ENCODE data around the gene ANKS3.

Gene ANKS3

DNA sequence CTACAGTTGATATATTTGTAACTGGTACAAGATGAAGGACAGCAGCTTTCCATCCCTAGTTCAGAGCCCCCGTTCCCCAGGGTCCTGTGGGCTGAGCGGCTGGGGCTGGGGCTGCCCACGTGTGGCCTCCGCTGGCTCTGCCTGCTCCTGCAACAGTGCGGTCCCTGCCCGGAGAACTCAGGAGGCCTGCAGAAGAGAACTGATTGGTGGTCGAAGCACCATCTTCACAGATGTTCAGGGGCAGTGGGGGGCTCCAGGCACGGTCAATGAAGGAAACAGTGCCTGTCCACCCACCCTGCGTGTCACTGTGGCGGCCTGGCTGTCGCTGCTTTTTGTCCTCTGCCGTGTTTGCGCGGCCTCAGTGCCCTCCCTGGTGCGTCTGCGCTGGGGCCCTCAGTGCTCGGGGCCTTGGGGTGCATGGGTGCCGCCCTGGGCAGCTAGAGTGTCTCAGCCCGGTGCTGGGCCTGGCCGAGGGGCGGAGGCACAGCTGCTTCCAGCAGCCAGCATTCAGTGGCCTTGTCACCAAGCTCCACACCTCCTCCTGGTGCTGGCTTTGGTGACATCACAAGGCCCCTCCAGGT lies 44.9 kb downstream of the ANKS3 start:
- peak overlapping the region in 10 of 11 experiments; percentile 29 to 81 (median 68); a peak in 18 of 22 replicates for H3K9ac ChIP-seq
- peak overlapping the region in 6 of 10 experiments; percentile 17 to 52 (median 46); a peak in 9 of 20 replicates for H3K4me3 ChIP-seq
- no peaks in the 10 kb centered on the region for H3K9me3 ChIP-seq (replicated peaks in 1 of 11)
- peaks cover 0 to 89% (median 47%) of the 10 kb centered on the region in 11 experiments; a peak in 17 of 22 replicates for H4K20me1 ChIP-seq
- H3K4me2 ChIP-seq = peak overlapping the region; percentile 82 to 100 (median 97)
- H3K27ac ChIP-seq = peak overlapping the region in 9 of 11 experiments; percentile 4 to 91 (median 79); a peak in 17 of 22 replicates
- no peak for TF ChIP-seq Cebpa-rat (IDR thresholded peaks at IDR 0.05)
- peaks cover 57 to 88% (median 83%) of the 10 kb centered on the region in 10 experiments for H3K4me1 ChIP-seq
- no peaks in the 10 kb centered on the region for H3K27me3 ChIP-seq
- peaks cover 32 to 62% (median 46%) of the 10 kb centered on the region in 11 experiments for H3K36me3 ChIP-seq

DNA sequence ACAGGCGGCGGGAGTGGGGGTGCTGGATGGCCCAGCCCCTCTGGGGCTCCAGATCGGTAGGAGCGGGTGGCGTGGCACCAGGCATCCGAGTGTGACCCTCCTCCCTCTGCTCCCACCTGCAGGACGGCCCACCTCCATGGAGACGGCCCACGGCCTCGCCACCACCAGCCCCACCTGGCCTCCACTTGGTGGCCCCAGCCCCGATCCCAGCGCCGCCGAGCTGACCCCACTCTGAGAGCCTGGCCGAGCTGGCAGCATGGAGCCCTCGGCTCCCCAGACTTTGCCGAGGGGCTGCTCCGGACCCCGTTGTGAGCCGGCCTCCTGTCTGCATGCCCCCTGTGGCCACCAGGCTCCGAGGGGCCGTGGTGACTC lies 45.4 kb downstream of the ANKS3 start:
- Histone ChIP-seq H3K4me2 (peak overlapping the region; percentile 82 to 100 (median 97)), H3K27ac (peak overlapping the region in 9 of 11 experiments; percentile 4 to 91 (median 79); a peak in 17 of 22 replicates), H4K20me1 (peaks cover 0 to 92% (median 49%) of the 10 kb centered on the region in 11 experiments; a peak in 17 of 22 replicates), H3K4me1 (peaks cover 57 to 92% (median 84%) of the 10 kb centered on the region in 10 experiments), H3K4me3 (peak overlapping the region in 5 of 10 experiments; percentile 17 to 52 (median 42); a peak in 8 of 20 replicates), H3K36me3 (peaks cover 36 to 67% (median 52%) of the 10 kb centered on the region in 11 experiments), H3K27me3 (no peaks in the 10 kb centered on the region), H3K9ac (peak overlapping the region; percentile 15 to 81 (median 65); a peak in 19 of 22 replicates), H3K9me3 (replicated peaks in 1 of 11) (no peaks in the 10 kb centered on the region)
- no peak for TF ChIP-seq Cebpa-rat (IDR thresholded peaks at IDR 0.05)

DNA sequence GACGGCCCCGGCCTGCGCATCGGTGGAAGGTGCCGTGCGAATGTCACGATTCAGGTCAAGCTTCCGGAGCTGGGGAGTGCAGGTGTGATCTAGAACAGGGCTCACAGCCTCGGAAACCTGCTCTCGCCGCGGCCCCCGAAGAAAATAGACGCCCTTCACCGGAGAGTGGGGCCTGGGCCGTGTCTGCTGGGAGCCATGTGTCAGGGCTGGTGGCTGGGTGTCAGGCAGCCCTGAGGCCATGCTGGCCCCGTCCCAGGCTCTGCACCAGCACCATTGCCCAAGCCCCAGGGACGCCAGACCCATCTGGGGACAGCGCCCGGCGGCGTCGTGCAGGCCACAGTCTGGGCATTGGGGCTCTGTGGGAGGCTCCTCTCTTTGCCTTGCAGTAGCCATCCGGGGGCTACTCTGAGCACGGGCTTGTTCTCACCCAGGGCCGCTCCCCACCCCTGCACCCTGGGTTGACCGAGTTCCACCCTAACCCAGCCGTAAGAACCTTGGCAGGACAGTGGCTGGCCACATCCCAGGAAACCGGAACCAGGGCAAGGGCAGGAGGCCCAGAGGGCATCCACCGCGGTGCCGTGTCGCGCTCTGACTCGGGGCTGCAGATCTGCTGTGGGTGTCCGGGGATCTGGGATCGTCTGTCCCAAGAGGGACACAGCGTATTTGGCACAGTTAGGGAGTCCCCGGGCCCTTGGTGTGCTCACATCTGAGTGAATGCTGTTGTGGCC lies 46.0 kb downstream of the ANKS3 start:
- Histone ChIP-seq H3K4me1 (peaks cover 56 to 95% (median 83%) of the 10 kb centered on the region in 10 experiments), H3K4me2 (peak overlapping the region; percentile 82 to 100 (median 97)), H3K27me3 (no peaks in the 10 kb centered on the region), H3K36me3 (peaks cover 41 to 73% (median 57%) of the 10 kb centered on the region in 11 experiments), H3K27ac (peak overlapping the region in 9 of 11 experiments; percentile 4 to 91 (median 79); a peak in 17 of 22 replicates), H3K9me3 (replicated peaks in 1 of 11) (no peaks in the 10 kb centered on the region), H3K4me3 (peak overlapping the region in 5 of 10 experiments; percentile 17 to 52 (median 42); a peak in 7 of 20 replicates), H3K9ac (peak overlapping the region; percentile 15 to 81 (median 65); a peak in 19 of 22 replicates), H4K20me1 (peaks cover 0 to 96% (median 49%) of the 10 kb centered on the region in 11 experiments; a peak in 17 of 22 replicates)
- TF ChIP-seq Cebpa-rat (IDR thresholded peaks at IDR 0.05) = no peak

DNA sequence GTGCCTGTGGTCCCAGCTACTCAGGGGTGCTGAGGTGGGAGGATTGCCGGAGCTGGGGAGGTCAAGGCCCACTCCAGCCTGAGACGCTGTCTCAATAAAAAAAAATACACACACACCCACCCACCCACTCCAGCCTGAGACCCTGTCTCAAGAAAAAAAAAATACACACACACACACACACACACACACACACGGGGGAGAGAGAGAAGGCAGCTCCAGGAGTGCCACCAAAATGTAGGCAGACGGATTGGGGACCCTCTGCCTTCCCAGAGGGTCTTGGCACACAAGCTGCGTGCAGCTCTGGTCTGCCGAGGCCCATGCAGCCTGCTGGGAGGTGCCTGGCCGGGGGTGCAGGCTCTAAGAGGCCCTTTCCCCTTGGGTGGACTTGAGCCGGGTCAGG lies 46.7 kb downstream of the ANKS3 start:
- H3K36me3 ChIP-seq = peaks cover 48 to 79% (median 64%) of the 10 kb centered on the region in 11 experiments

DNA sequence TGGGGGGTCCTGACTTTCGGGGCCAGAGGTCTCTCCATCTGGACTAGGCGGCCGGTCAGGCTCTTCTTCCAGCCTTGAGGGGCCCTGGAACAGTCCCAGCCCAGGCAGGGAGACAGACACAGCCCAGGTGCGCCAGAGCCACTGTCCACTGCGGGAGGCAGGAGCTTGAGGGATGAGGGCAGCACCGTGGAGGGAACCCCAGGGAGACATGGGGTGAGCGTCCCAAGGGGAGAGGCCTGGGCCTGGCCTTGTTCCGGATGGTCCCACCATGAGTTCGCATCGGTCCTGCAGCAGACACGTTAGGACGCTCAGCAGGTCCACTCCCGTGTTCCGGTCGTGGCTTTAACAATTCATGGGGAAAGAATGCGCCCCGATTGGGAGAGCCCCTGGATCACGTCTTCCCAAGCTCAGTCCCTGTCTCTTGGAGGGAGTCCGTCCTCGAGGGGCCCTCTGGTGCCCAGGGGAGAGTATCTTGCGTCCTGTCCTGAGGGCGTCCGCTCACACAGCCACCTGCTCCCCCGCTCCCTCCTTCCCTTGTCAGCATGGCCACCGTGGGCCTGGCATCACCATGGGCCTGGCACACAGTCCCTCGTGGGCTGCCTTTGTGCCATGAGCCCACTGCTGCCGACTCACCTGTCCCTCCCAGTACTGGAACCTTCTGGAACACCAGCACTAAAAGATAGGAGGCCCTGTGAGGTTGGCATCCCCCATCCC lies 47.4 kb downstream of the ANKS3 start:
- TF ChIP-seq Cebpa-rat (IDR thresholded peaks at IDR 0.05) = no peak

More for the DNA sequence above, 46.7 kb downstream of the ANKS3 start:
- Histone ChIP-seq H3K27me3 (no peaks in the 10 kb centered on the region), H3K4me2 (peak overlapping the region; percentile 82 to 100 (median 97); a peak in 21 of 22 replicates), H4K20me1 (peaks cover 0 to 97% (median 55%) of the 10 kb centered on the region in 11 experiments; a peak in 18 of 22 replicates), H3K4me1 (peaks cover 49 to 95% (median 77%) of the 10 kb centered on the region in 10 experiments), H3K27ac (peak overlapping the region in 4 of 11 experiments; percentile 79 to 91 (median 84); a peak in 5 of 22 replicates), H3K9ac (peak overlapping the region in 8 of 11 experiments; percentile 10 to 81 (median 70); a peak in 10 of 22 replicates), H3K9me3 (replicated peaks in 1 of 11) (no peaks in the 10 kb centered on the region), H3K4me3 (no peak overlapping the region)
- no peak for TF ChIP-seq Cebpa-rat (IDR thresholded peaks at IDR 0.05)

DNA sequence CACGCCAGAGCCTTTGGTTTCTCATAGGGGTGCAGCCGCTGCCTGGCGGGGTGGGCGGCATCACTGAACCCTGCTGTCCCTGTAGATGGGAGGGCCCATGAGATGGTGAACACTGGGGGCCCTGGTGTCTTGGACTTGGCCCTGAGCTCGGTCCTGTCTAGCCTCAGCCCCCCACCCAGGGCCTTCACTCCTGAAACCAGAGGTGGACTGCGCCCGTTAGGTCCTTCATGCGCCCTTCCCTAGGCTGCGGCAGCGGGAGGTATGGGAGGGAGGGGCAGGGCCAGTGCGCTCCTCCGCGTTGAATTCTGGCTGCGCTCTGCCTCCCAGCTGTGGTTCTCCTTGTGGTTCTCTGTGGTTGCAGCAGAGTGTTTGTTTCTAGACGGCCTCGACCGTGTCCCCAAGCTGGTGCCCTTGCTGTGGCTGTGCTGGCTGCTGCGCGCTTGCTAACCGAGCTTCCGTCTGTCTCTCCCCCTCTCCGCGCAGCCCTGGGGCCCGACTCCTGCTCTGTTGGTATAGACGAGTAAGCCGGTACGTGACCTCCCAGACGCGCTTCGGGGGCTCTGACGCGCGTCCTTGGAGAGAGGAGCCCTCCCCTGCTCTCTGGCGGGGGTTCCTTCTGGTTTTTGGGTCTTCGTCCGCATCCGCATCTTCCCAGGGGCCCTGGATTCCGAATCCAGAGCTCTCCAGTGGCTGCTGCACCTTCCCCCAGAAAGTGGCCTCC lies 48.1 kb downstream of the ANKS3 start:
- Histone ChIP-seq H3K36me3 (peaks cover 63 to 94% (median 79%) of the 10 kb centered on the region in 11 experiments), H3K4me3 (no peak overlapping the region), H3K9me3 (replicated peaks in 1 of 11) (no peaks in the 10 kb centered on the region), H3K9ac (0 out of 22 replicates have a peak overlapping the region, but pooled peaks of 1 of the 11 experiments have one; percentile 14), H3K4me1 (peaks cover 34 to 87% (median 64%) of the 10 kb centered on the region in 10 experiments), H3K27me3 (no peaks in the 10 kb centered on the region), H4K20me1 (peaks cover 0 to 97% (median 69%) of the 10 kb centered on the region in 11 experiments; a peak in 18 of 22 replicates), H3K4me2 (peak overlapping the region in 1 of 11 experiments; percentile 99; a peak in 3 of 22 replicates), H3K27ac (peak overlapping the region in 3 of 11 experiments; percentile 9 to 91 (median 47); a peak in 4 of 22 replicates)
- TF ChIP-seq Cebpa-rat (IDR thresholded peaks at IDR 0.05) = no peak

More for the DNA sequence above, 47.4 kb downstream of the ANKS3 start:
- peaks cover 41 to 94% (median 71%) of the 10 kb centered on the region in 10 experiments for H3K4me1 ChIP-seq
- peak overlapping the region in 2 of 11 experiments; percentile 14 to 81; a peak in 1 of 22 replicates for H3K9ac ChIP-seq
- no peaks in the 10 kb centered on the region for H3K27me3 ChIP-seq
- H3K9me3 ChIP-seq (replicated peaks in 1 of 11) = no peaks in the 10 kb centered on the region
- H3K4me3 ChIP-seq = no peak overlapping the region
- H3K27ac ChIP-seq = peak overlapping the region in 3 of 11 experiments; percentile 9 to 91 (median 38); a peak in 4 of 22 replicates
- H3K4me2 ChIP-seq = peak overlapping the region in 9 of 11 experiments; percentile 10 to 100 (median 97); a peak in 14 of 22 replicates
- H3K36me3 ChIP-seq = peaks cover 56 to 87% (median 72%) of the 10 kb centered on the region in 11 experiments
- peaks cover 0 to 97% (median 62%) of the 10 kb centered on the region in 11 experiments; a peak in 18 of 22 replicates for H4K20me1 ChIP-seq

DNA sequence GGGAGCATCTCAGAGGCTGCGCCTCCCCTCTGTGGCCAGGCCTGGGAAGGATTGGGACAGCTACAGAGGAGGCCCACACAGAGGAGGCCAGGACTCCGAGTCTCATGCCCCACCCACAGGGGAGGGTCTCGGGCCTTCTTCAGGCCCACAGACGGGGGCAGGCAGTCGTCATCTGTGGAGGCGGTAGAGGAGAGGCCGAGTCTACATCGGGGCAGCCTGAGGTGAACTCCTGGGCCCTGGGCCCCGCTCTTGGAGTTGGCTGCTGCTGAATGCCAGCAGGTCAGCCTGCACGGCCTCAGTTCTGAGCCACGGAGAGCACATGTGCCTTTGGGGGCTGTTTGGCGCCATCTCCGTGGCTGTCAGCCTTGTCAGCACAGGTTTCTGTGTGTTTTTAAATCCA lies 48.8 kb downstream of the ANKS3 start:
- Histone ChIP-seq H3K36me3 (peaks cover 69 to 100% (median 85%) of the 10 kb centered on the region in 11 experiments), H3K27me3 (no peaks in the 10 kb centered on the region), H4K20me1 (peaks cover 0 to 100% (median 71%) of the 10 kb centered on the region in 11 experiments; a peak in 18 of 22 replicates), H3K27ac (peak overlapping the region in 3 of 11 experiments; percentile 17 to 91 (median 47); a peak in 4 of 22 replicates), H3K9ac (no peak overlapping the region), H3K4me1 (peaks cover 30 to 81% (median 59%) of the 10 kb centered on the region in 10 experiments), H3K9me3 (replicated peaks in 1 of 11) (no peaks in the 10 kb centered on the region), H3K4me2 (peak overlapping the region in 1 of 11 experiments; percentile 7; a peak in 1 of 22 replicates), H3K4me3 (no peak overlapping the region)
- TF ChIP-seq Cebpa-rat (IDR thresholded peaks at IDR 0.05) = no peak

Data from BLaER1 treated with 17β-estradiol and CSF1 and Interleukin-3, amounts not matched to agents 10 nM and 100 nM (cell line).